Ascending aorta (tissue), 2 donors: ENCODE results near the gene HIGD1A. TPM values are rescaled to one million over a fixed set of nuclear protein-coding genes. Genes with fewer than 3 reads are reported as not detected.
A peak's percentile ranks its signal among the peaks of the same experiment; 100 is the strongest.

Experiments
- DNase-seq, 2 donors: peaks; one replicate each; pipeline ENCODE4 v3.0.0-alpha.2; 2019; ENCODE audit warnings: low spot score in 2 of 2
- H3K27ac ChIP-seq, 2 donors: fragments of 200-600 bp; sonication (generic); one replicate each; pipeline ENCODE4 v1.5.1; 2016 to 2017; ENCODE audit warnings: mild to moderate bottlenecking in 1 of 2
- H3K27me3 ChIP-seq: fragments of 200-600 bp; sonication (generic); one replicate; pipeline ENCODE4 v1.5.1; 2017
- H3K36me3 ChIP-seq, 2 donors: fragments of 200-600 bp; sonication (generic); one replicate each; pipeline ENCODE4 v1.5.1; 2016
- H3K4me1 ChIP-seq, 2 donors: fragments of 200-600 bp; sonication (generic); one replicate each; pipeline ENCODE4 v1.5.1; 2016 to 2017; ENCODE audit warnings: mild to moderate bottlenecking in 1 of 2
- H3K4me3 ChIP-seq, 2 donors: fragments of 200-600 bp; sonication (generic); one replicate each; pipeline ENCODE4 v1.5.1; 2016 to 2017; ENCODE audit warnings: mild to moderate bottlenecking in 1 of 2
- H3K9me3 ChIP-seq, 2 donors: fragments of 200-600 bp; sonication (generic); one replicate each; pipeline ENCODE4 v1.5.1; 2016
- intact Hi-C: fragments of 100-400 bp; cut with DNase I; formaldehyde crosslinking; loops from one replicate; pipeline ENCODE4 v1.15.1; 2023
- total RNA-seq: library from RNA; depleted of rRNA; stranded (reverse); fragments of >200 nt; gene quantifications from one replicate; pipeline ENCODE4 v1.1.0, GENCODE V29; 2016
- TF ChIP-seq, protein P1 (sequence below), 3 experiments: fragments of 200-600 bp in 2 of 3; fragments of 450-650 bp in 1 of 3; sonication (generic) in 2 of 3; IDR thresholded peaks; one replicate each; pipeline ENCODE4 v1.5.1; 2016 to 2019; ENCODE audit warnings: antibody characterized with exemption in 3 of 3, mild to moderate bottlenecking in 1 of 3, moderate library complexity in 1 of 3

Gene HIGD1A
- total RNA-seq, 1 donor from 2014 or later: 109 TPM

DNA sequence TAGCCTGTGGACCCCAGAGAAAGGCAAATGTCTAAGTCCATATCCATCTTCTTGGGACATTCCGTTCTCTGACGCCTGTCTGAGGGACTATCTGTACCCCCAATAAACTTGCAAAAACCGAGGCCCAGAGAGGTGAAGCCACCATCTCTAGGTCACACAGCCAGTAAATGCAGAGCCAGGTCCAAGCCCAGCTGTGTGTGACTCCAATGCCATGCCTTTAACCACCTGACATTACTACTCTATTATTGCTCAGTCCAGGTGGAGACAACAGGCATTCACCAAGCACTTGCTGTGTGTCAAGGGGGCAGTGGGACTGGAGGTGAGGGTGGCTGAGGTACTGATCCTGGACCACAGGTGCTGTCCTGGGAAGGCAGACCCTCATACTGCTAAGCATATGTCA is 46.0 kb upstream of the HIGD1A start:
- Histone ChIP-seq H3K4me1 (peaks cover 7 to 40% of the 10 kb centered on the region in 2 donors), H3K27me3 (no peaks in the 10 kb centered on the region), H3K36me3 (no peaks in the 10 kb centered on the region), H3K27ac (peak overlapping the region in 1 of 2 donors; percentile 59), H3K9me3 (no peaks in the 10 kb centered on the region), H3K4me3 (no peak overlapping the region)
- intact Hi-C loops: no loop called here
- DNase-seq: no peak
- TF ChIP-seq, protein P1, sequence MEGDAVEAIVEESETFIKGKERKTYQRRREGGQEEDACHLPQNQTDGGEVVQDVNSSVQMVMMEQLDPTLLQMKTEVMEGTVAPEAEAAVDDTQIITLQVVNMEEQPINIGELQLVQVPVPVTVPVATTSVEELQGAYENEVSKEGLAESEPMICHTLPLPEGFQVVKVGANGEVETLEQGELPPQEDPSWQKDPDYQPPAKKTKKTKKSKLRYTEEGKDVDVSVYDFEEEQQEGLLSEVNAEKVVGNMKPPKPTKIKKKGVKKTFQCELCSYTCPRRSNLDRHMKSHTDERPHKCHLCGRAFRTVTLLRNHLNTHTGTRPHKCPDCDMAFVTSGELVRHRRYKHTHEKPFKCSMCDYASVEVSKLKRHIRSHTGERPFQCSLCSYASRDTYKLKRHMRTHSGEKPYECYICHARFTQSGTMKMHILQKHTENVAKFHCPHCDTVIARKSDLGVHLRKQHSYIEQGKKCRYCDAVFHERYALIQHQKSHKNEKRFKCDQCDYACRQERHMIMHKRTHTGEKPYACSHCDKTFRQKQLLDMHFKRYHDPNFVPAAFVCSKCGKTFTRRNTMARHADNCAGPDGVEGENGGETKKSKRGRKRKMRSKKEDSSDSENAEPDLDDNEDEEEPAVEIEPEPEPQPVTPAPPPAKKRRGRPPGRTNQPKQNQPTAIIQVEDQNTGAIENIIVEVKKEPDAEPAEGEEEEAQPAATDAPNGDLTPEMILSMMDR (IDR thresholded peaks at IDR 0.05): no peak

DNA sequence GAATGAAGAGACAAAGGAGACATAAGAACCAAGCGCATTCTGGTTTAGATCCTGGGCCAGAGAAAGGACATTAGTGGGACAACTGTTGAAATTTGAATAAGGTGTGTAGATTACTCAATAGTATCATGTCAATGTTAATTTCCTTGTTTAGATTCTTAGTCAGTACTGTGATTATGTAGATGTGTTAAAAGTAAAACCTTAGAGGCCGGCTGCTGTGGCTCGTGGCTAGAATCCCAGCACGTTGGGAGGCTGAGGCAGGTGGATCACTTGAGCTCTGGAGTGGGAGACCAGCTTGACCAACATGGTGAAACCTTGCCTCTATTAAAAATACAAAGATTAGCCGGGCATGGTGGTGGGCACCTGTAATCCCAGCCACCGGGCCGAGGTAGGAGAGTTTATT is 44.7 kb upstream of the HIGD1A start:
- TF ChIP-seq, protein P1 (IDR thresholded peaks at IDR 0.05): no peak
- DNase-seq: no peak
- intact Hi-C loops: no loop called here
- Histone ChIP-seq H3K36me3 (no peaks in the 10 kb centered on the region), H3K27ac (no peak overlapping the region), H3K9me3 (no peaks in the 10 kb centered on the region), H3K27me3 (no peaks in the 10 kb centered on the region), H3K4me1 (peaks cover 7 to 49% of the 10 kb centered on the region in 2 donors), H3K4me3 (no peak overlapping the region)

DNA sequence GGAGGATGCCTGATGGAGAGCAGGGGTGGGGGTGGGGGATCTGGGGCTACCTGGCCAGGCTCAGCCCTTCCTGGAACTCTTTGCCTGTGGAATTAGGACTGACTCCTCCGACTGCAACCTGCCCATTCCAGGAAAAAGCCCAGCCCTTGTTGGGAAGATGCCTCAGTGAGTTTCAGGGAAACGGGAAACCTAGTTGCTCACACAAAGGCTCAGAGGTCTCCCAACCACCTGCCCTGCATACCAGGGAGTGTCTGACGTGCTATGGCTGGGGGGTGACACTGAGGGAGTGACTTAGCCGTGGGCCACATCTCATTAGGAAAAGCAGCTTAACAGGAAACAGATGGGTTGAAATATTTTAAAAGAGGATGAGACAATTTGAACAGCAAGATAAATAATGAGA is 43.4 kb upstream of the HIGD1A start:
- intact Hi-C loops: no loop called here
- Histone ChIP-seq H3K4me3 (no peak overlapping the region), H3K36me3 (no peaks in the 10 kb centered on the region), H3K27ac (peak overlapping the region; percentile 74 to 84), H3K9me3 (no peaks in the 10 kb centered on the region), H3K4me1 (peaks cover 9 to 55% of the 10 kb centered on the region in 2 donors), H3K27me3 (no peaks in the 10 kb centered on the region)
- TF ChIP-seq, protein P1 (IDR thresholded peaks at IDR 0.05): no peak
- DNase-seq: no peak

DNA sequence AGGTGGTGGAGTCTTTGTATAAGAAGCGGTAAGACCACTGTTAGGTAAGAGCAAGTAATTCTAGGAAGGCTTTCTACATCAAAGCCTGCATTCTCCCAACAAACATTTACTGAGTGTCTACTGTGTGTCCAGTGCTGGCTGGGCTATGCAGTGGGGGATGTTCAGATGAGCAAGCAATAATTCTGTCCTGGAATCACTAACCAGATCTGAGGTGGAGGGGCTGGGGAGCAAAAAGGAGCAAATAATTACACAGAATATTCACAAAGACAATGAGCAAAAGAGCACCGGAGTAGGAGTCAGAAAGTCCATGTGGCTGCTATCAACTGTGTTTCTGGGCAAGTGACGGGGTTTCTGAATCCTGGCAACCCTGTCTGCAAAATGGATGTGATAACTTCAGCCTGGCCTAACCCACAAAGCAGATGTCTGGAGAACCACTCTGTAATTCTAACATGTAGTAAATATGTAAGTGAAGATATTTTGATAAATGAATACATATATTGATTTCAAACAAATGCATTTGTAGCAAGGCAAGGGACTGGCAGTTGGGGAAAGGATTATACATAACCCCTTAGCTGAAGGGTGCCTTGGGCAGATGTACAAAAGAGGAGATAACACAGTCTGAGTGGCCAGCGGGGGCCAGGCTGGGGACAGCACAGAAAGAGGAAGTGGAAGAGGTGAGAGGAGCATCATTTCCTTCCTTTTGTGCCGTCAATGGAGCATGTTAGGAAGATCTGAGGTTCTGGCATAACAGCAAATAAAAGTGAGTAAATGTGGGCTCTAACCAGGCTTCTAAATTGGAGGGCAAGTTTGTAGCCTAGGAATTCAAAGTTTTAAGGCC is 42.6 kb upstream of the HIGD1A start:
- Histone ChIP-seq H3K4me1 (peaks cover 9 to 52% of the 10 kb centered on the region in 2 donors), H3K27ac (peak overlapping the region; percentile 74 to 84), H3K9me3 (no peaks in the 10 kb centered on the region), H3K36me3 (no peaks in the 10 kb centered on the region), H3K27me3 (no peaks in the 10 kb centered on the region), H3K4me3 (no peak overlapping the region)
- TF ChIP-seq, protein P1 (IDR thresholded peaks at IDR 0.05): no peak
- intact Hi-C loops: no loop called here
- peak in 1 of 2 donors; percentile 19 for DNase-seq

DNA sequence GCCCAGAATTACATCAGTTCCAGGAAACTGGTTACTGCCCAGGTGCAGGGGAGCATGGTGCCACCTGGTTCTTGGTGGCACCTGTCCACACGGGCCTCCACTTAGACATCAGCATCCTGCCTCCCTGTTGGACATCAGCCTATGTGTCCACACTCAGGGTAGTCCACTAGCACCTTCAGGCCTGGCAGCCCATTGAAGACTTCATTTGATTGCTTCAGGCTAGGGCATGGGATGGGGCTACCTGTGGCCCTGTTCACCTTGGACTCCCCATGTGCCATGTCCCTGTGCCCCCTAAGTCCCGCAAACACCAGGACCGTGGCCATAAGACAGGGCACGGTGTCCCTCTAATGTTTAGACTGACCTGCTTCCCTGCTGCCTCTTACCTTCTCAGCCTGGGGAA is 40.5 kb upstream of the HIGD1A start:
- TF ChIP-seq, protein P1 (IDR thresholded peaks at IDR 0.05): no peak
- Histone ChIP-seq H3K4me1 (peaks cover 9 to 45% of the 10 kb centered on the region in 2 donors), H3K36me3 (no peaks in the 10 kb centered on the region), H3K4me3 (no peak overlapping the region), H3K9me3 (no peaks in the 10 kb centered on the region), H3K27me3 (no peaks in the 10 kb centered on the region), H3K27ac (peak overlapping the region; percentile 74 to 84)
- intact Hi-C loops: no loop called here
- DNase-seq: no peak
